Activated naive CD8-positive, alpha-beta T cell (primary cell): Measurements from ENCODE around the gene FBXO48.

Experiments
- H3K27ac Mint-ChIP-seq: one replicate; pipeline ENCODE4 v1.8.0; 2021; ENCODE audit warnings: mixed read lengths
- H3K27me3 Mint-ChIP-seq: one replicate; pipeline ENCODE4 v1.8.0; 2021; ENCODE audit warnings: mixed read lengths
- H3K36me3 Mint-ChIP-seq: one replicate; pipeline ENCODE4 v1.8.0; 2021; ENCODE audit warnings: mixed read lengths
- H3K4me1 Mint-ChIP-seq: one replicate; pipeline ENCODE4 v1.8.0; 2021; ENCODE audit warnings: low read depth, mixed read lengths
- H3K4me3 Mint-ChIP-seq: one replicate; pipeline ENCODE4 v1.8.0; 2021; ENCODE audit warnings: mild to moderate bottlenecking, mixed read lengths
- H3K9me3 Mint-ChIP-seq: one replicate; pipeline ENCODE4 v1.8.0; 2021; ENCODE audit warnings: low read depth, mixed read lengths

The FBXO48 gene

DNA sequence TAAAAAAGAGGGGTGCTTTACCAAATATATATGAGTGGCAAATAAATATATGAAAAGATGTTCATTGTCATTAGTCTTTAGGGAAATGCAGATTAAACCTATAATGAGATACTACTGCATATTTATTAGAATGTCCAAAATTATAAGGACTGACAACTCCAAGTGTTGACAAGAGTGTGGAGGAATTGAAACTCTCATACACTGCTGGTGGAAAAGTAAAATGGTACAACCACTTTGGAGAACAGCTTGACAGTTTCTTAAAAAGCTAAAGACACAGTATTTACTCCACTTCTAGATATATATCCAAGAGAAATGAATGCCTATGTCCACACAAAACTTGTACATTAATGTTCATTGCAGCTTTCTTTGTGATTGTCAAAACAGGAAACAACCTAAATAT, 51.6 kb downstream of the FBXO48 start:
- peaks cover 7% of the 10 kb centered on the region for H3K4me1 Mint-ChIP-seq
- H3K9me3 Mint-ChIP-seq = no peaks in the 10 kb centered on the region
- no peaks in the 10 kb centered on the region for H3K36me3 Mint-ChIP-seq
- no peak overlapping the region for H3K27ac Mint-ChIP-seq
- no peak overlapping the region for H3K4me3 Mint-ChIP-seq
- H3K27me3 Mint-ChIP-seq = no peaks in the 10 kb centered on the region

GRCh38 chr2:68414876-68415275, 52.2 kb downstream of the FBXO48 start:
- H3K4me3 Mint-ChIP-seq = no peak overlapping the region

DNA sequence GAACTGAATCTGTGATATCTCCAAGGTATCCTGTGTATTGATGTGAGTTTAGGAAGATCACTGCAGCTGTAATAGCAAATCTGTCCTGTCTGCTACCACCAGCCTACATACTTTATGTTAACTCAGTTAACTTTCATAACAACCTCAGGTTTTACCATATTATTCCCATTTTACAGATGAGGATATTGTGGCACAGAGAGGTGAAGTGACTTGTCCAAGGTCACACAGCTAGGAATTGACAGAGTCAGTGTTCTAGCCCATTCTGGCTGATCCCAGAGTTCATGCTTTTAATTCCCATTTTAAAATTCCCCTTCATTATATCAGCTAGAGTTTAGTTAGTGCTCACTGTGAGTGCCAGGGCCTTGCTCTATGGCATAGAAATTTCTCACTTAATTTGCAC, 52.6 kb downstream of the FBXO48 start:
- peaks cover 7% of the 10 kb centered on the region for H3K4me1 Mint-ChIP-seq
- no peak overlapping the region for H3K4me3 Mint-ChIP-seq
- no peak overlapping the region for H3K27ac Mint-ChIP-seq
- H3K9me3 Mint-ChIP-seq = no peaks in the 10 kb centered on the region
- no peaks in the 10 kb centered on the region for H3K36me3 Mint-ChIP-seq
- H3K27me3 Mint-ChIP-seq = no peaks in the 10 kb centered on the region

More at GRCh38 chr2:68414876-68415275, 52.2 kb downstream of the FBXO48 start:
- H3K4me1 Mint-ChIP-seq = peaks cover 7% of the 10 kb centered on the region
- H3K27ac Mint-ChIP-seq = no peak overlapping the region
- no peaks in the 10 kb centered on the region for H3K36me3 Mint-ChIP-seq
- no peaks in the 10 kb centered on the region for H3K9me3 Mint-ChIP-seq
- no peaks in the 10 kb centered on the region for H3K27me3 Mint-ChIP-seq

- H3K27me3 Mint-ChIP-seq = no peaks in the 10 kb centered on the region
- peaks cover 7% of the 10 kb centered on the region for H3K4me1 Mint-ChIP-seq
These were observed 53.6 kb downstream of the FBXO48 start for GRCh38 chr2:68413466-68413865.

GRCh38 chr2:68412127-68412819, 54.8 kb downstream of the FBXO48 start:
- peaks cover 7% of the 10 kb centered on the region for H3K4me1 Mint-ChIP-seq
- peaks cover 8% of the 10 kb centered on the region for H3K36me3 Mint-ChIP-seq
- no peak overlapping the region for H3K4me3 Mint-ChIP-seq
- H3K9me3 Mint-ChIP-seq = peaks cover 2% of the 10 kb centered on the region
- H3K27me3 Mint-ChIP-seq = peaks cover 1% of the 10 kb centered on the region
- no peak overlapping the region for H3K27ac Mint-ChIP-seq

More at GRCh38 chr2:68413466-68413865, 53.6 kb downstream of the FBXO48 start:
- peaks cover 2% of the 10 kb centered on the region for H3K36me3 Mint-ChIP-seq
- no peaks in the 10 kb centered on the region for H3K9me3 Mint-ChIP-seq
- H3K27ac Mint-ChIP-seq = no peak overlapping the region
- H3K4me3 Mint-ChIP-seq = no peak overlapping the region

DNA sequence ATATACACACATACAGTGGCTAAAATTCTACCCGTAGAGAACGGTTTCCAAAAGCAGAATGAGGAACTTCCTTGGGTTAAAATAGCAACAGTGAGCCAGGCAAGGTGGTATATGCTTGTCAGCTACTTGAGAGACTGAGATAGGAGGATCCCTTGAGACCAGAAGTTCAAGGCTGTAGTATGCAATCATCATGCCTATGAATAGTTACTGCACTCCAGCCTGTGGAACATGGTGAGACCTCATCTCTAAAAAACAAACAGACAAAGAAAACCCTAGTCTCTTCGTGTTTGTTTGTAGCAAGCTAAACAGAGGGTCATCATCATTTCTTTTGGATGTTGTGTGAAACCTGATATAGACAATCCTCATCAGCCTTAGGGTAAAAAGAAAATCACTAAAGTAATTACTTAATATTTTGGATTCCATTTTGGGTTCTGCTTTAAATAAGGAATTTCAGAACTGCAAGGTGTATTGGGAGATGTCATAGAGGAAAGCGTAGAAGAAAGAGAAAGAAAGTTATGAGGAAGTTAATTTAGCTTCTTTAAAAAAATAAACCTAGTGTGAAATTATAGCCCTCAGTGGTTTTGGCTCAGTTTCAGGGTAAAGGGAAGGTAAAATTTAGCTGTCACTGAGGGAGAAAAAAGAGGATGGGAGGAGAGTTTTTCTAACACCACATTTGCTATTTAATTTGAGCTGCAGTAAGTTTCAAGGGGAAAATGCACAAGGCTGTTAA, 55.5 kb downstream of the FBXO48 start:
- Mint-ChIP-seq H3K27me3 (peaks cover 3% of the 10 kb centered on the region), H3K4me3 (no peak overlapping the region), H3K27ac (no peak overlapping the region), H3K4me1 (peaks cover 7% of the 10 kb centered on the region), H3K36me3 (peaks cover 12% of the 10 kb centered on the region), H3K9me3 (peaks cover 9% of the 10 kb centered on the region)
